Stimulated activated naive B cell treated with anti-CD40 and anti-IgM and Interleukin-4, amounts not matched to agents 10 μg/mL and 1 μg/mL and 100 μg/mL, for 72 hours (primary cell): ENCODE measurements around the gene AMY2A.
"Not testable (repeated sequence)": the region's sequence is repeated elsewhere in the genome, so short reads cannot be mapped to it uniquely, and the experiment has no call there.

Source experiments
- ATAC-seq, 2 donors: fragments of 150-1000 bp; cut with Tn5 transposase; replicated peaks; 2 replicates each; pipeline ENCODE4 v1.10.0; 2021; ENCODE audit warnings: moderate library complexity in 1 of 2
- DNase-seq: peaks from one replicate; pipeline ENCODE4 v3.0.0; 2021
- H3K27ac Mint-ChIP-seq: one replicate; pipeline ENCODE4 v1.8.0; 2022; ENCODE audit warnings: mild to moderate bottlenecking, mixed read lengths
- H3K27me3 Mint-ChIP-seq, 2 donors: one replicate each; pipeline ENCODE4 v1.8.0; 2022; ENCODE audit warnings: mixed read lengths in 2 of 2
- H3K36me3 Mint-ChIP-seq, 2 donors: one replicate each; pipeline ENCODE4 v1.8.0; 2022; ENCODE audit warnings: mixed read lengths in 2 of 2, mild to moderate bottlenecking in 1 of 2
- H3K4me1 Mint-ChIP-seq, 2 donors: one replicate each; pipeline ENCODE4 v1.8.0; 2022; ENCODE audit warnings: mixed read lengths in 2 of 2, mild to moderate bottlenecking in 1 of 2
- H3K4me3 Mint-ChIP-seq, 2 donors: one replicate each; pipeline ENCODE4 v1.8.0; 2022; ENCODE audit warnings: mild to moderate bottlenecking in 2 of 2, mixed read lengths in 2 of 2, moderate library complexity in 1 of 2
- H3K9me3 Mint-ChIP-seq, 2 donors: one replicate each; pipeline ENCODE4 v1.8.0; 2022; ENCODE audit warnings: mixed read lengths in 2 of 2, mild to moderate bottlenecking in 1 of 2

Gene AMY2A

GRCh38 chr1:103616994-103617477 lies at the start of gene AMY2A:
AMY2A (plus strand) TSS chr1:103617427; CDS start chr1:103617441, 14 bp downstream.
- H3K4me3 Mint-ChIP-seq, H3K27me3 Mint-ChIP-seq, H3K27ac Mint-ChIP-seq, H3K36me3 Mint-ChIP-seq, H3K4me1 Mint-ChIP-seq, DNase-seq, H3K9me3 Mint-ChIP-seq, ATAC-seq: not testable (repeated sequence)

- ATAC-seq (no peak), DNase-seq (no peak)
- peaks cover 0 to 5% of the 10 kb centered on the region in 2 donors for H3K4me1 Mint-ChIP-seq
- H3K4me3 Mint-ChIP-seq, result no peak overlapping the region
- H3K27me3 Mint-ChIP-seq, result no peaks in the 10 kb centered on the region
- H3K36me3 Mint-ChIP-seq, result peaks cover 12 to 24% of the 10 kb centered on the region in 2 donors
- no peak overlapping the region for H3K27ac Mint-ChIP-seq
- H3K9me3 Mint-ChIP-seq, result no peaks in the 10 kb centered on the region
These were observed 47.7 kb upstream of the AMY2A start for GRCh38 chr1:103569493-103569892.

- not testable (repeated sequence) for H3K4me1 Mint-ChIP-seq, DNase-seq, H3K27ac Mint-ChIP-seq, H3K4me3 Mint-ChIP-seq, ATAC-seq, H3K9me3 Mint-ChIP-seq, H3K27me3 Mint-ChIP-seq
- peaks cover 12 to 19% of the 10 kb centered on the region in 2 donors for H3K36me3 Mint-ChIP-seq
These were observed 45.9 kb upstream of the AMY2A start, which contains the start of gene AMY2B for GRCh38 chr1:103571289-103571688. AMY2B (plus strand) TSS chr1:103571589; CDS start chr1:103571603, 14 bp downstream.

- H3K4me3 Mint-ChIP-seq, result no peak overlapping the region
- H3K9me3 Mint-ChIP-seq, result no peaks in the 10 kb centered on the region
- no peak for DNase-seq
- H3K27me3 Mint-ChIP-seq, result no peaks in the 10 kb centered on the region
- no peak for ATAC-seq
- H3K4me1 Mint-ChIP-seq, result no peaks in the 10 kb centered on the region
- peaks cover 12 to 15% of the 10 kb centered on the region in 2 donors for H3K36me3 Mint-ChIP-seq
- no peak overlapping the region for H3K27ac Mint-ChIP-seq
These were observed 41.2 kb upstream of the AMY2A start for GRCh38 chr1:103576065-103576464.

GRCh38 chr1:103576784-103577183 lies 40.4 kb upstream of the AMY2A start:
- H3K27ac Mint-ChIP-seq, H3K4me1 Mint-ChIP-seq: not testable (repeated sequence)

GRCh38 chr1:103582464-103582863 lies 34.8 kb upstream of the AMY2A start:
- peaks cover 4 to 5% of the 10 kb centered on the region in 2 donors for H3K36me3 Mint-ChIP-seq
- no peak overlapping the region for H3K4me3 Mint-ChIP-seq
- no peak overlapping the region for H3K27ac Mint-ChIP-seq
- no peak for ATAC-seq
- H3K4me1 Mint-ChIP-seq, result no peaks in the 10 kb centered on the region
- no peaks in the 10 kb centered on the region for H3K27me3 Mint-ChIP-seq
- DNase-seq, result no peak
- H3K9me3 Mint-ChIP-seq, result peaks cover 2 to 4% of the 10 kb centered on the region in 2 donors

More at GRCh38 chr1:103576784-103577183, 40.4 kb upstream of the AMY2A start:
- not testable (repeated sequence) for H3K27me3 Mint-ChIP-seq, ATAC-seq, H3K9me3 Mint-ChIP-seq, DNase-seq, H3K4me3 Mint-ChIP-seq
- peaks cover 12 to 15% of the 10 kb centered on the region in 2 donors for H3K36me3 Mint-ChIP-seq

- no peak for ATAC-seq
- H3K27me3 Mint-ChIP-seq, result no peaks in the 10 kb centered on the region
- peaks cover 5 to 7% of the 10 kb centered on the region in 2 donors for H3K9me3 Mint-ChIP-seq
- peaks cover 1 to 7% of the 10 kb centered on the region in 2 donors for H3K36me3 Mint-ChIP-seq
- DNase-seq, result no peak
- no peak overlapping the region for H3K4me3 Mint-ChIP-seq
- H3K27ac Mint-ChIP-seq, result no peak overlapping the region
- no peaks in the 10 kb centered on the region for H3K4me1 Mint-ChIP-seq
These were observed 33.3 kb upstream of the AMY2A start for GRCh38 chr1:103583887-103584286.

GRCh38 chr1:103584537-103584936 lies 32.7 kb upstream of the AMY2A start:
- ATAC-seq (no peak), DNase-seq (no peak)
- Mint-ChIP-seq H3K36me3 (peaks cover 2 to 9% of the 10 kb centered on the region in 2 donors), H3K27ac (no peak overlapping the region), H3K9me3 (peaks cover 9 to 11% of the 10 kb centered on the region in 2 donors), H3K4me1 (no peaks in the 10 kb centered on the region), H3K4me3 (no peak overlapping the region), H3K27me3 (no peaks in the 10 kb centered on the region)

GRCh38 chr1:103602740-103603139 lies 14.5 kb upstream of the AMY2A start:
- not testable (repeated sequence) for ATAC-seq, H3K27me3 Mint-ChIP-seq, H3K4me1 Mint-ChIP-seq, H3K4me3 Mint-ChIP-seq, DNase-seq, H3K36me3 Mint-ChIP-seq, H3K9me3 Mint-ChIP-seq, H3K27ac Mint-ChIP-seq

- H3K9me3 Mint-ChIP-seq, result peaks cover 0 to 2% of the 10 kb centered on the region in 2 donors
- H3K4me1 Mint-ChIP-seq, result no peaks in the 10 kb centered on the region
- H3K4me3 Mint-ChIP-seq, result no peak overlapping the region
- no peaks in the 10 kb centered on the region for H3K36me3 Mint-ChIP-seq
- H3K27ac Mint-ChIP-seq, result no peak overlapping the region
- no peaks in the 10 kb centered on the region for H3K27me3 Mint-ChIP-seq
- ATAC-seq (no peak), DNase-seq (no peak)
These were observed 865 bp upstream of the AMY2A start for GRCh38 chr1:103616362-103616761.

- H3K36me3 Mint-ChIP-seq, H3K9me3 Mint-ChIP-seq, H3K27ac Mint-ChIP-seq, DNase-seq, H3K27me3 Mint-ChIP-seq, H3K4me1 Mint-ChIP-seq, H3K4me3 Mint-ChIP-seq: not testable (repeated sequence)
- peak in 1 of 2 donors; percentile 10 for ATAC-seq
These were observed 10.2 kb downstream of the AMY2A start for GRCh38 chr1:103627436-103627835.

GRCh38 chr1:103641194-103641593 lies 24.0 kb downstream of the AMY2A start:
- H3K4me1 Mint-ChIP-seq, H3K9me3 Mint-ChIP-seq, H3K27me3 Mint-ChIP-seq, H3K36me3 Mint-ChIP-seq, H3K4me3 Mint-ChIP-seq, H3K27ac Mint-ChIP-seq, ATAC-seq, DNase-seq: not testable (repeated sequence)

GRCh38 chr1:103643908-103644307 lies 26.7 kb downstream of the AMY2A start:
- not testable (repeated sequence) for H3K9me3 Mint-ChIP-seq, H3K27ac Mint-ChIP-seq, H3K36me3 Mint-ChIP-seq, ATAC-seq, H3K27me3 Mint-ChIP-seq, H3K4me3 Mint-ChIP-seq, DNase-seq, H3K4me1 Mint-ChIP-seq

GRCh38 chr1:103650305-103650704 lies 33.1 kb downstream of the AMY2A start:
- not testable (repeated sequence) for ATAC-seq, H3K4me3 Mint-ChIP-seq, DNase-seq, H3K4me1 Mint-ChIP-seq, H3K27me3 Mint-ChIP-seq, H3K9me3 Mint-ChIP-seq, H3K27ac Mint-ChIP-seq, H3K36me3 Mint-ChIP-seq

- H3K27me3 Mint-ChIP-seq, H3K4me3 Mint-ChIP-seq, H3K4me1 Mint-ChIP-seq, ATAC-seq, H3K9me3 Mint-ChIP-seq, H3K36me3 Mint-ChIP-seq, H3K27ac Mint-ChIP-seq, DNase-seq: not testable (repeated sequence)
These were observed 33.7 kb downstream of the AMY2A start for GRCh38 chr1:103650889-103651288.

- not testable (repeated sequence) for DNase-seq, H3K27me3 Mint-ChIP-seq, H3K27ac Mint-ChIP-seq, ATAC-seq, H3K4me1 Mint-ChIP-seq, H3K36me3 Mint-ChIP-seq, H3K4me3 Mint-ChIP-seq, H3K9me3 Mint-ChIP-seq
These were observed 36.9 kb downstream of the AMY2A start for GRCh38 chr1:103654133-103654532.
